ENCODE data around the gene POLR3B.

POLR3B gene

DNA sequence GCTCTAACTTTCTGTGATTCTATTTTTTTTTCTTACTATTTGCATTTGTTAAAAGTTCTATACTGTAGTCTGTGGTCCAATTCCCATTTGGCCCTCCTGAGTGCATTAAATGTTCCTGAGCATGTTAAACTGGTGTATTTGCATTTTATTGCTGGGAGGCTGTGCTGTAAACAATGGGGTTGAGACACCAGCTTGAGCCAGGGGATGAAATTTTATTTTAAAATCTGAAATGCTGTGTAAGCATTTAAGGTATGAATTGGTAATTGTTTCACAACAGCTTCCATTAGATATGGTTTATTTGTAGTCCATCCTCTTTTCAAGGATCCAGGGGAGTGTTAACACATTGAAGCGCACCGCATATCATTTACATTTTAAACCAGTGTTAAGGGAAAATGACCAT is 135.3 kb downstream of the POLR3B start:
- Histone ChIP-seq H3K27me3 (ENCODE audit: control insufficient read depth, insufficient read depth, low read length) (no peaks in the 10 kb centered on the region), H3K4me3 (ENCODE audit: low read depth, low read length) (no peak overlapping the region), H3K79me2 (no peaks in the 10 kb centered on the region), H3K27ac (no peak overlapping the region), H3K9me3 (ENCODE audit: control insufficient read depth, low read length) (no peaks in the 10 kb centered on the region), H3K36me3 (ENCODE audit: control insufficient read depth, insufficient read depth, low read length) (no peaks in the 10 kb centered on the region), H3K4me2 (ENCODE audit: low read length) (no peak overlapping the region), H2AFZ (no peak overlapping the region), H3K9ac (no peak overlapping the region), H3K4me1 (no peaks in the 10 kb centered on the region)
- TF ChIP-seq, protein P1, sequence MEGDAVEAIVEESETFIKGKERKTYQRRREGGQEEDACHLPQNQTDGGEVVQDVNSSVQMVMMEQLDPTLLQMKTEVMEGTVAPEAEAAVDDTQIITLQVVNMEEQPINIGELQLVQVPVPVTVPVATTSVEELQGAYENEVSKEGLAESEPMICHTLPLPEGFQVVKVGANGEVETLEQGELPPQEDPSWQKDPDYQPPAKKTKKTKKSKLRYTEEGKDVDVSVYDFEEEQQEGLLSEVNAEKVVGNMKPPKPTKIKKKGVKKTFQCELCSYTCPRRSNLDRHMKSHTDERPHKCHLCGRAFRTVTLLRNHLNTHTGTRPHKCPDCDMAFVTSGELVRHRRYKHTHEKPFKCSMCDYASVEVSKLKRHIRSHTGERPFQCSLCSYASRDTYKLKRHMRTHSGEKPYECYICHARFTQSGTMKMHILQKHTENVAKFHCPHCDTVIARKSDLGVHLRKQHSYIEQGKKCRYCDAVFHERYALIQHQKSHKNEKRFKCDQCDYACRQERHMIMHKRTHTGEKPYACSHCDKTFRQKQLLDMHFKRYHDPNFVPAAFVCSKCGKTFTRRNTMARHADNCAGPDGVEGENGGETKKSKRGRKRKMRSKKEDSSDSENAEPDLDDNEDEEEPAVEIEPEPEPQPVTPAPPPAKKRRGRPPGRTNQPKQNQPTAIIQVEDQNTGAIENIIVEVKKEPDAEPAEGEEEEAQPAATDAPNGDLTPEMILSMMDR (IDR thresholded peaks at IDR 0.05), result no peak

DNA sequence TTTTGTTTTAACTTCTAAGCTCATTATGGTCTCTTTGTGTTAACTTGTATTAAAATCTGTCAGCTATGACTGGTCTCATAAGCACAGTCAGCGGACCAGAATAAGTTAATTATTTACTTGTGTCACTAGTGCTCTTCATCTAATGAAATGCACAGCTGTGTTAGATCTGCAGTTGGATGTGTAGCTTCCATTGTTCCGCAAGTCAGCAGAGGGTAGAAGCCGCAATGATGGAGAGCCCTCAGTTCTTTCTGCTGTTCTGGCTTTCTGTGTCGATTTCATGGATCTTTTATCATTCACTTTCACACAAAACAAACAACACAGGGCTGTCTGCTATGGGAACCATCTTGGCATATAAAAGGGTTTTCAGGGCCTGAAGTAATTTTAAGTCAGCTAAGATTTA is 136.0 kb downstream of the POLR3B start:
- no peaks in the 10 kb centered on the region for H3K79me2 ChIP-seq
- no peaks in the 10 kb centered on the region for H3K27me3 ChIP-seq (ENCODE audit: control insufficient read depth, insufficient read depth, low read length)
- H3K9ac ChIP-seq, result no peak overlapping the region
- TF ChIP-seq, protein P1 (IDR thresholded peaks at IDR 0.05), result no peak
- H3K9me3 ChIP-seq (ENCODE audit: control insufficient read depth, low read length), result no peaks in the 10 kb centered on the region
- H3K4me3 ChIP-seq (ENCODE audit: low read depth, low read length), result no peak overlapping the region
- no peak overlapping the region for H3K27ac ChIP-seq
- H3K4me2 ChIP-seq (ENCODE audit: low read length), result no peak overlapping the region
- H2AFZ ChIP-seq, result no peak overlapping the region
- no peaks in the 10 kb centered on the region for H3K4me1 ChIP-seq
- H3K36me3 ChIP-seq (ENCODE audit: control insufficient read depth, insufficient read depth, low read length), result no peaks in the 10 kb centered on the region

DNA sequence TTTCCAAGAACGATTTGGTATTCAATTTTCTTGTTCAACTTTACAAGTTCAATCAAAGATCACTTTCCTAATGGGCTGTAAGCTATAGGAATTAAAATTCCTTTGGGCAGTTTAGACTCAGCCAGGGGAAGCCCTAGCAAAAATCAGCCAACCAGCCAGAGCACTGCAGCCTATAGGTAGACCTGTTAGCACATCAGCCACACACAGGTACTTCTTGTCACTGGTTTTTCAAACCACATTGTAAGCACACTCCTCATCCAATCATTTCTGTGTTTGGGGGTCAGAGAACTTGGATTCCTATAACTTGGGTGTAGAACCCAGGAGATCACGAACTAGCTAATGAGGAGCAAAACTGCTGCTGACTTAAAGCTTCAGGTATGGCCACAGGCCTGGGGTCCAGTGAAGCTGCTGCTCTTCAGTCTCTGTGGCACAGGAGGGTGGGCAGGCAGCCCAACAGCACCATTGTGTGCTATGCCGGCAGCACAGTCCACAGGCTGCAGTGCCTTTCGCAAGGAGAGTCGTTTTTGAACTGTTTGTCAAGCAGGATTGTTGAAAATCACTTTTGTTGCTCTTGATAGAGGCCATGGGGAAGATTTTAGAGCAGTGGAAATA is 137.9 kb downstream of the POLR3B start:
- TF ChIP-seq, protein P1 (IDR thresholded peaks at IDR 0.05), result no peak
- Histone ChIP-seq H3K79me2 (no peaks in the 10 kb centered on the region), H3K9me3 (ENCODE audit: control insufficient read depth, low read length) (no peaks in the 10 kb centered on the region), H3K36me3 (ENCODE audit: control insufficient read depth, insufficient read depth, low read length) (no peaks in the 10 kb centered on the region), H2AFZ (no peak overlapping the region), H3K27ac (no peak overlapping the region), H3K4me1 (no peaks in the 10 kb centered on the region), H3K27me3 (ENCODE audit: control insufficient read depth, insufficient read depth, low read length) (no peaks in the 10 kb centered on the region), H3K4me3 (ENCODE audit: low read depth, low read length) (no peak overlapping the region), H3K9ac (no peak overlapping the region), H3K4me2 (ENCODE audit: low read length) (no peak overlapping the region)

DNA sequence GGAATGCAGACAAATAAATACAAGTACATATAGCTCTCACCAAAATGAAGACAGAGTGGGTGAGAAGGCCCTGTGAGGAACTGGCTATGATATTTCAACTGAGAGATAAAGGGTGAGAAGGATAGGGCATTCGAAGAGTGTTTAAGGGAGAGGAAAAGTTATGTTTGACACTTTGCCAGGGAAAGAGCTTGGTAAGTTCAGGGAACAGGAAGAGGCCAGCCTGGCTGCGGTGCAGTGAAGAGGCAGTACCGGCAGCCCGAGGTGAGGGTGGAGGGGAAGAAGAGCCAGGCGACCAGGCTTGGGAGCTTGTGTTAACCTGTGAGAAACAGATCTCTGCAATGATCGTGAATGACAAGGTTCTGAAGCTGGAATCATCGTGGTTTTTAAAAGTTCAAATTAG is 140.5 kb downstream of the POLR3B start:
- Histone ChIP-seq H3K4me2 (ENCODE audit: low read length) (no peak overlapping the region), H3K9me3 (ENCODE audit: control insufficient read depth, low read length) (no peaks in the 10 kb centered on the region), H3K4me3 (ENCODE audit: low read depth, low read length) (no peak overlapping the region), H3K27ac (no peak overlapping the region), H2AFZ (no peak overlapping the region), H3K9ac (no peak overlapping the region), H3K36me3 (ENCODE audit: control insufficient read depth, insufficient read depth, low read length) (no peaks in the 10 kb centered on the region), H3K27me3 (ENCODE audit: control insufficient read depth, insufficient read depth, low read length) (no peaks in the 10 kb centered on the region), H3K4me1 (no peaks in the 10 kb centered on the region), H3K79me2 (no peaks in the 10 kb centered on the region)
- TF ChIP-seq, protein P1 (IDR thresholded peaks at IDR 0.05), result no peak

DNA sequence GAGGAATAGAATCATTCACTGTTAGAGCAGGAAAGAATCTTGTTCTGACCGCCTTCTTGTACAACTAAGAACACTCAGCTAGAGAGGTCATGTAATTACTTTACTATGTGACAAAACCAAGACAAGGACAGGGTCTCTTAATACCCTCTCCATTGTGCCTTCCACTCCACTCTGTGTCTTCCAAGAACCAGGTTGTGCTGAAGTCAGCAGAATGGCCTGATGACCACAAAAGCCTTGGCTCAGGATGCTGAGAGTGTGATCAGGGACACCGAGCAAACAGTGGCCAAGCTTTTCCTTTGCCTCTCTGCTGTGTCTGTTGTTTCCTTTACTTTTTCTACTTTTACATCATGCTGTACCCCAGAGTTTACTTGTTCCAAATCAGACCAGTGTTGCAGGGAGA is 142.1 kb downstream of the POLR3B start:
- H2AFZ ChIP-seq, result no peak overlapping the region
- H3K4me3 ChIP-seq (ENCODE audit: low read depth, low read length), result no peak overlapping the region
- no peak overlapping the region for H3K27ac ChIP-seq
- H3K4me1 ChIP-seq, result no peaks in the 10 kb centered on the region
- no peaks in the 10 kb centered on the region for H3K36me3 ChIP-seq (ENCODE audit: control insufficient read depth, insufficient read depth, low read length)
- TF ChIP-seq, protein P1 (IDR thresholded peaks at IDR 0.05), result no peak
- H3K9me3 ChIP-seq (ENCODE audit: control insufficient read depth, low read length), result no peaks in the 10 kb centered on the region
- no peak overlapping the region for H3K4me2 ChIP-seq (ENCODE audit: low read length)
- no peak overlapping the region for H3K9ac ChIP-seq
- no peaks in the 10 kb centered on the region for H3K27me3 ChIP-seq (ENCODE audit: control insufficient read depth, insufficient read depth, low read length)
- H3K79me2 ChIP-seq, result no peaks in the 10 kb centered on the region

Data from parathyroid adenoma (tissue), 2 donors.